OCI-LY1 (cell line): ENCODE data around the gene CTTNBP2NL.

Experiments
- H2AFZ ChIP-seq: fragments of 200-600 bp; sonication (generic), shearing (Covaris generic); 2 replicates; pipeline ENCODE4 v1.6.0; 2014; ENCODE audit warnings: antibody characterized with exemption, mild to moderate bottlenecking, low read length
- H3F3A ChIP-seq: fragments of 200-600 bp; sonication (generic), shearing (Covaris generic); 2 replicates; pipeline ENCODE4 v1.6.0; 2014; ENCODE audit warnings: mild to moderate bottlenecking, antibody characterized with exemption, low read length, moderate library complexity; ENCODE audit not compliant: insufficient read depth
- H3K27ac ChIP-seq: fragments of 200-600 bp; sonication (generic); 2 replicates; pipeline ENCODE4 v1.5.1; 2014; ENCODE audit warnings: low read length, mixed run types, mild to moderate bottlenecking, low read depth; ENCODE audit not compliant: poor library complexity, severe bottlenecking
- H3K27me3 ChIP-seq: fragments of 200-600 bp; sonication (generic); 2 replicates; pipeline ENCODE4 v1.6.0; 2014; ENCODE audit warnings: antibody characterized with exemption, mild to moderate bottlenecking, low read length, moderate library complexity; ENCODE audit not compliant: insufficient read depth
- H3K36me3 ChIP-seq: fragments of 200-600 bp; sonication (generic); 2 replicates; pipeline ENCODE4 v1.6.1; 2014; ENCODE audit warnings: mild to moderate bottlenecking, antibody characterized with exemption, low read length, moderate library complexity, mixed read lengths; ENCODE audit not compliant: insufficient read depth
- H3K4me1 ChIP-seq: fragments of 200-600 bp; sonication (generic); 2 replicates; pipeline ENCODE4 v1.5.1; 2014; ENCODE audit warnings: mild to moderate bottlenecking, low read length, moderate library complexity; ENCODE audit not compliant: insufficient read depth, severe bottlenecking
- H3K4me2 ChIP-seq: fragments of 200-600 bp; sonication (generic), shearing (Covaris generic); 2 replicates; pipeline ENCODE4 v1.6.1; 2014; ENCODE audit warnings: low read length
- H3K4me3 ChIP-seq: fragments of 200-600 bp; sonication (generic); 2 replicates; pipeline ENCODE4 v1.5.1; 2014; ENCODE audit warnings: low read length, low read depth, mild to moderate bottlenecking, mixed read lengths; ENCODE audit not compliant: poor library complexity, severe bottlenecking
- H3K79me2 ChIP-seq: fragments of 200-600 bp; shearing (Covaris generic); 2 replicates; pipeline ENCODE4 v1.6.1; 2016; ENCODE audit warnings: mixed run types, low read length, mixed read lengths; ENCODE audit not compliant: insufficient read depth
- H3K9ac ChIP-seq: fragments of 200-600 bp; sonication (generic), shearing (Covaris generic); 2 replicates; pipeline ENCODE4 v1.6.1; 2014; ENCODE audit warnings: mild to moderate bottlenecking, low read length, mixed read lengths
- H3K9me2 ChIP-seq: fragments of 200-600 bp; sonication (generic), shearing (Covaris generic); 2 replicates; pipeline ENCODE4 v1.6.1; 2014; ENCODE audit warnings: low read depth, mild to moderate bottlenecking, low read length, mixed read lengths
- H3K9me3 ChIP-seq: fragments of 200-600 bp; shearing (Covaris generic); 2 replicates; pipeline ENCODE4 v1.6.1; 2014; ENCODE audit warnings: low read length, mixed read lengths
- H4K20me1 ChIP-seq: fragments of 200-600 bp; sonication (generic), shearing (Covaris generic); 2 replicates; pipeline ENCODE4 v1.6.0; 2016; ENCODE audit warnings: mild to moderate bottlenecking, low read length; ENCODE audit not compliant: insufficient read depth
- EZH2 ChIP-seq: fragments of 200-600 bp; sonication (generic), shearing (Covaris generic); IDR thresholded peaks from 2 replicates; pipeline ENCODE4 v1.8.0; 2017; ENCODE audit warnings: borderline replicate concordance, mixed run types, mild to moderate bottlenecking, antibody characterized with exemption, low read length, moderate library complexity, mixed read lengths
- TF ChIP-seq, protein P1 (sequence below): fragments of 200-600 bp; sonication (generic), shearing (Covaris generic); IDR thresholded peaks from 2 replicates; pipeline ENCODE4 v1.5.1; 2017; ENCODE audit warnings: mild to moderate bottlenecking, antibody characterized with exemption, low read length, moderate library complexity, mixed read lengths

The CTTNBP2NL gene

DNA sequence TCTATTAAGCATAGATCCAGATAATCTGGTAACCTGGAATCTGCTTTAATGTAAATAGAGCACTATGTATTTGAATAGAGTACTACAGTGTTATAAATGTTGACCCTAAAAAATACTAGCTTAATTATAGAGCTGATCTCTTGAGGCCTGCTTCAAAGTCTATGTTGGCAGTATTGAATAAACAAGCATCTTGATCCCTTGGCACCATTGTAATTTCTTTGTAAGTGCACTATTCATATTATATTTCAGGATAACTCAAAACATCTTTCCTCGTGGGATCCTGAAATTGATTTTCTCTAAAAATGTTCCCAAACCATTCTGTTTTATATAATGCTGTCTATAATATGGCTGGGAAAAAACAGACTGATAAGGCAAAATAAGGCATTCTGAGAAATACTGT, 10.8 kb downstream of the CTTNBP2NL start:
- H3K9ac ChIP-seq = no peak overlapping the region
- H2AFZ ChIP-seq = no peak overlapping the region
- no peak overlapping the region for H3K4me2 ChIP-seq
- H4K20me1 ChIP-seq = no peaks in the 10 kb centered on the region
- H3K27ac ChIP-seq = no peak overlapping the region
- no peaks in the 10 kb centered on the region for H3K9me3 ChIP-seq
- no peaks in the 10 kb centered on the region for H3K9me2 ChIP-seq
- no peaks in the 10 kb centered on the region for H3K4me1 ChIP-seq
- TF ChIP-seq, protein P1, sequence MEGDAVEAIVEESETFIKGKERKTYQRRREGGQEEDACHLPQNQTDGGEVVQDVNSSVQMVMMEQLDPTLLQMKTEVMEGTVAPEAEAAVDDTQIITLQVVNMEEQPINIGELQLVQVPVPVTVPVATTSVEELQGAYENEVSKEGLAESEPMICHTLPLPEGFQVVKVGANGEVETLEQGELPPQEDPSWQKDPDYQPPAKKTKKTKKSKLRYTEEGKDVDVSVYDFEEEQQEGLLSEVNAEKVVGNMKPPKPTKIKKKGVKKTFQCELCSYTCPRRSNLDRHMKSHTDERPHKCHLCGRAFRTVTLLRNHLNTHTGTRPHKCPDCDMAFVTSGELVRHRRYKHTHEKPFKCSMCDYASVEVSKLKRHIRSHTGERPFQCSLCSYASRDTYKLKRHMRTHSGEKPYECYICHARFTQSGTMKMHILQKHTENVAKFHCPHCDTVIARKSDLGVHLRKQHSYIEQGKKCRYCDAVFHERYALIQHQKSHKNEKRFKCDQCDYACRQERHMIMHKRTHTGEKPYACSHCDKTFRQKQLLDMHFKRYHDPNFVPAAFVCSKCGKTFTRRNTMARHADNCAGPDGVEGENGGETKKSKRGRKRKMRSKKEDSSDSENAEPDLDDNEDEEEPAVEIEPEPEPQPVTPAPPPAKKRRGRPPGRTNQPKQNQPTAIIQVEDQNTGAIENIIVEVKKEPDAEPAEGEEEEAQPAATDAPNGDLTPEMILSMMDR = no peak
- TF ChIP-seq EZH2 = no peak
- H3K79me2 ChIP-seq = no peaks in the 10 kb centered on the region
- H3K36me3 ChIP-seq = no peaks in the 10 kb centered on the region
- no peak overlapping the region for H3K4me3 ChIP-seq
- H3K27me3 ChIP-seq = no peaks in the 10 kb centered on the region
- no peaks in the 10 kb centered on the region for H3F3A ChIP-seq

DNA sequence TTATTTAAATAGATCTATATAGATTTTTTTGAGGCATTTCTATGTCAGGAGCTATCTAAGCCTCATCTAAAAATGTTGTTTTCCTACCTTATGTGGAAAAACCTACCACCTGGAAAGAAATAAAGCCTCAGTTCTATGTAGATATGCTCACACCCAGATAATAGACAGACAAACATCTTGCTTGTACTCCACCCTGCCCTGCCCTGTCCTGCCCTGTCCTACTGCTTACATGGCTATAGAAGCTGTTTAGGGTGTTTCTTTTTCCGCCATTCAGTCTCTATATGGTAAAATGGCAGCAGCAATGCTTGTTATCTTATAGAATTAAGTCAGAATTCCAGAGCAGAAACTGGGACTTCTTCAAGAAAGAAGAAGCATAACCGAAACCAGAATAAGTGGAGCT, 13.4 kb downstream of the CTTNBP2NL start:
- no peaks in the 10 kb centered on the region for H3K36me3 ChIP-seq
- no peak overlapping the region for H3K9ac ChIP-seq
- TF ChIP-seq, protein P1 = no peak
- TF ChIP-seq EZH2 = no peak
- no peaks in the 10 kb centered on the region for H4K20me1 ChIP-seq
- no peak overlapping the region for H3K4me2 ChIP-seq
- H3K9me2 ChIP-seq = no peaks in the 10 kb centered on the region
- H3K27me3 ChIP-seq = no peaks in the 10 kb centered on the region
- H3K4me3 ChIP-seq = no peak overlapping the region
- H3K79me2 ChIP-seq = no peaks in the 10 kb centered on the region
- no peaks in the 10 kb centered on the region for H3F3A ChIP-seq
- H2AFZ ChIP-seq = no peak overlapping the region
- no peaks in the 10 kb centered on the region for H3K4me1 ChIP-seq
- H3K27ac ChIP-seq = no peak overlapping the region
- H3K9me3 ChIP-seq = no peaks in the 10 kb centered on the region

DNA sequence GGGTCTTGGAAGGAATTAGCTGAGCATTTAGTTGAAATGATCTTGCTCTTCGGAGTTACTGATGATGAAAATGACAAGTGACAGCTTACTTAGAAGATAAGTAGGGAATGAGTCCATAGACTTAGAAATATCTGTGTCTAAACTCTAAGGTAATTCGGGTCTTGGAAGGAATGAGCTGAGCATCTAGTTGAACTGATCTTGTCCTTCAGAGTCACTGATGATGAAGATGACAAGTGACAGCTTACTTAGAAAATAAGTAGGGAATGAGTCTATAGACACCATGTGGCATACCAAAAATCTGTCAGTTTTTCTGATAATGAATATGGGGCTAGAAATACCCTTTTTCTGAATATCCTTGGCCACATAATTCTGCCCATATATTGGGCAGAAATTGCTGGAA, 14.7 kb downstream of the CTTNBP2NL start:
- Histone ChIP-seq H3K9me2 (no peaks in the 10 kb centered on the region), H3K36me3 (no peaks in the 10 kb centered on the region), H3K4me3 (no peak overlapping the region), H3K9me3 (no peaks in the 10 kb centered on the region), H4K20me1 (no peaks in the 10 kb centered on the region), H2AFZ (no peak overlapping the region), H3K27ac (no peak overlapping the region), H3K4me2 (no peak overlapping the region), H3K9ac (no peak overlapping the region), H3K4me1 (no peaks in the 10 kb centered on the region), H3K79me2 (no peaks in the 10 kb centered on the region), H3K27me3 (no peaks in the 10 kb centered on the region), H3F3A (no peaks in the 10 kb centered on the region)
- no peak for TF ChIP-seq EZH2
- TF ChIP-seq, protein P1 = no peak
